Stimulated activated CD4-positive, alpha-beta T cell treated with anti-CD3 and anti-CD28 coated beads, Interleukin-1b, Interleukin-23, amount 100 ng/mL, for 24 hours (primary cell): ENCODE data around the gene RARRES1.

Source experiments
- DNase-seq, 4 experiments: peaks; one replicate each; pipeline ENCODE4 v3.0.0-alpha.2; 2020; ENCODE audit warnings: low read depth in 4 of 4, low spot score in 1 of 4

RARRES1 gene

DNA sequence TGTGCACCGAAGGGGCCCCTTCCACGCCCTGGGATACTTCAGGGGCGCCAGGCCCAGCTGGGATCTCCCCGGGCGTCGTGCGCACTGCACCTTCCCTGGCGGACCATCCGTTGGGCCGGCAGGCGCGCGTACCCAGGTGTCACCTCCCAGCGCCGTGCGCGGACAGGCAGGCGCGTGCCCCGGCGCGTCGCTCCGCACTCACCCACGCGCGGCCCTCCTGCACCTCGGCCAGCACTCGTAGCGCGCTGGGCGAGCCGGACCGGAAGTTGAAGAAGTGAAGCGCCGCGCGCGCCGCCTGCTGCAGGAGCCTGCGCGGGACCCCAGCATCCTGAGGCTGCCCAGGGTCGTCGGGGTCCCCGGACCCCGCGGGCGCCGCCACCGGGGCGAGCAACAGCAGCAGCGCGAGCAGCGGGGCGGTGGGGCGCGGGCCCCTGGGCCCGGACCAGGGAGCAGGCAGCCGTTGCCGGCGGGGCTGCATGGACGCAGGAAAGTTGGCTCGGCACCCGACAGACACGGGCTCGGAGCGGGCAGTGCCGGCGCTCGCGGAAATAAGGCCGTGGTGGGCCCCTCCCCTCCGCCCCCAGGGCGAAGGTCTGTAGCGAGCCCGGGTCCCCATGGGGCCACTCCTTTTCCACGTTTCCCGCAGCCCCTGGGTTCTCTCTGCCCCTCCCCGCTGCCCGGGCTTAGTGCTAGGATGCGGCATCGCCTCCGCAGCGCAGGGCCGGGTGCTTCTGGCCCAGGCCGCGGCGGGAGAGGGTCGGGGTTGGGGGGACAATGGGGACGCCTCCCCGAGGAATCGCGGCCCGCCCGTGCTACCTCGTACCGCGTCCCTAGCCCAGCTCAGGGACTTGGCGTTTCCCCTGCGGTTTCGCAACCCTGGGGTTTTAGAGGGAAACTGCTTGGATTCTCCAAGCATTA is at the start of gene RARRES1:
Gene RARRES1, minus strand, starts transcription at position 520 of the 918 bp plus-strand sequence. Its CDS starts 42 bp downstream, at position 478.
- DNase-seq: peak in 2 of 4 experiments; percentile 16 to 21

GRCh38 chr3:158781849-158782248 is 49.6 kb upstream of the RARRES1 start:
- DNase-seq: no peak

DNA sequence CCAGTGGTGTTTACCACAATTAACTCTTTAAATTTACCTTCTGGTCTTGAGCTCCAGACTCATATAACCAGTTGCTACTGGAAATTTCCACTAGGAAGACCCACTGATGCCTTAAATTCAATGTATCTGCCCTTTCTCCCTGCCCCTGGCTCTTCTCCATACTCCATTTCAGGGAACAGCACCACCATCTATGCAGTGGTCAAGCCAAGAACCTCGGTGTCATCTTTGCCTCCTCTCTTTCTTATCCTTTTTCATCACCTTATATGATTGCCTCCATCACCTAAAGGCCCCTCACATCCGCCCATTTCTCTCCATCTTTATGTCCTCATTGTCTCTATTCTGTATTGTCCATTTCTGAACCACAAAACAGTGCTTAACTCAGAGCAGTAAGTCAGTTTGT is 48.9 kb upstream of the RARRES1 start:
- DNase-seq: no peak

DNA sequence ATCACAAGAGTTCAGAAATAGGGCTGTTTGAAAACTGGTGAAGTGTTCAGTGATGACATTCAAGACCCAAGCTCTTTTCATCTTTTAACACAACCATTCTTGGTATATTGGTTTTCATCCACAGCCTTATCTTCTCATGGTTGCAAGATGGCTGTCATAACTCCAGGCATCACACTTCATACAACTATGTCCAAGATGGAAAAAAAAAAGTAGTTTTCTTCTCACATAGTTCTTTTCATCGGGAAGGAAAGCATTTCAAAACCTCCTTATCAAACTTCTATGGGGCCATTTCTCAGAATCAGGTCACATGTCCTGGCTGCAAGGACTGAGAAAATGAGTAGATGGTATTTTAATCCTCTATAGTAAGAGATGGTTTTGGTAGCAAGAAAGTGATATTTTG is 48.5 kb upstream of the RARRES1 start:
- no peak for DNase-seq

GRCh38 chr3:158777161-158777873 is 45.1 kb upstream of the RARRES1 start:
- DNase-seq: no peak

DNA sequence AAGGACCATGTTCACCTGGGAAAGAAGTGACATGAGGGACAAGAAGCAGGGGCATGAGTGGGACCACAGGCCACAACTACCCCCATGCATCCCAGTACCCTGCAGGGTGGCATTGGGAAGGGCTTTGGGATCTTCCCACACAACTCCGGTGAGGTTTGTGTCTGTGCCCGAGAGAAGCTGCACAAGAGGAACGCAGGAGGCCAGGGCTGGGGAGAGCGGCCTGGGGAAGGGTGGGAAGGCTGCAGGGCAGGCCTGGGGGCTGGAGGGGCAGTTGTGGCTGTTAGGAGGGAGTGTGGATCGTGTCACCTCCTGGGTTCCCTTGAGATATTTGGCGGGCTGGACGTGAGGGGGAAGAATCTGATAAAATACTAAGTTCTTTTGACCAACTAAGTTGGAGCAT is 44.3 kb upstream of the RARRES1 start:
- DNase-seq: no peak

GRCh38 chr3:158775426-158776410 is 43.5 kb upstream of the RARRES1 start:
- DNase-seq: no peak

GRCh38 chr3:158774965-158775364 is 42.7 kb upstream of the RARRES1 start:
- no peak for DNase-seq

DNA sequence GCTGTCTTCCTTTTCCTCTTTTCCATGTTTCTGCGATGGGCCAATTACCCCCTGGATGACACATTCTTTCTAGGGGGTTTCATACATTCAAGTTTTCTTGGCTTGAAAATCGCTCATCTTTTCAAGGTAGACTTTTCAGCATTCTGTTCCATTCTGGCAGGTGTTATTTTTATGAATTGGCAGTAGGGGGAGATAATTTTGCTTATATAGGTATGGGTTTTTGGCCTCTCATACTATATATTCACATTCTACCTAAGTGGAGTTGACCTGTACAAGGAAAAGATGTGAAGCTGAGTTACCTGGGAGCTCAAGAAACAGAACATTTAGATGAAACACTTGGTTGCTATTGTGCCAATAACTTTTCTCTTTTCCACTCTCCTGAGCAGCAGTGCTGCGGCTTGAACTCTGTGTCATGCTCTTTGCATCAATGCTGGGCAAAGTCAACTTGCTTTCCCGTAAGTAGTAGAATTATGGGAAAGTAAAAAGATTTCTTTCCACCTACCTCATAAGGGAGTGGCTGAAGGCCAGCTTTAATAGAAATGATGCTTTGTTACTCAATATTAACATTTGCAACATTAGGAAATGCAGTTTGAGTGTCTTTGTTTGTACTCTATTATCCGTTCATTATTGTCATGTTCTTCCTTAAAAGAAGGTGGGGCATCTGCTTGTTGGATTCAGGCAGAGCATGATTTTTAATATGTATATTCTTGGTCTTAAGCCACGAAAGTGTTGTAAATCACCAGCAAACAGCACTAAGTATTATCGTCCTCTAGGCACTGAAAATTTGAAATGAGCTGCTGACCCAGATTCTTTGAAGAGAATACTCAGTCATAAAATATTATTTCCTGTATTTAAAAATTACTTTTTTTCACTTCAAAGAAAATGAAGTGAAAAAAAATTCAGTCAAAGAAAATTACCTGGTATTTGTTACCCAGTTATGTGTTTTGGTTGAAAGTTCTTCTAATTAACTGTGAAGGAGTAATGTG is 41.9 kb upstream of the RARRES1 start:
- no peak for DNase-seq

DNA sequence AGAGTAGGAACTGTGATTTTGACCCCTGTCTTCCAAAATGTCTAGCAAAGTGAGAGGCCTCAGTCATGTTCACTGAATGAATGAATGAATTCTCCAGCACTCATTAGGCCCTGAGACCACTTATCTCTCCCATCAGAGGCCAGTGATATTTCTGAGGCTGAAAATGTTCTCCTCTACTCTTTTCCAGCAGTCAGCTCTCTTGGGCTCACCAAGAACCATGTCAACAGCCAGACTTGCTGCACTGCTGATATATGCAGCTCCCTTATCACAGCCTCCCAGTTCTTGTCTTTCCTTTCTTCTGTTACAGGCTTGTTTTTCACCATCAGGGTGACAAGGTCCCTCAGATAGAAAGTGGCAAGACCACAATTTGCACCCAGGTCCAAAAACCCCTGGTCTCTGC is 40.9 kb upstream of the RARRES1 start:
- DNase-seq: no peak

DNA sequence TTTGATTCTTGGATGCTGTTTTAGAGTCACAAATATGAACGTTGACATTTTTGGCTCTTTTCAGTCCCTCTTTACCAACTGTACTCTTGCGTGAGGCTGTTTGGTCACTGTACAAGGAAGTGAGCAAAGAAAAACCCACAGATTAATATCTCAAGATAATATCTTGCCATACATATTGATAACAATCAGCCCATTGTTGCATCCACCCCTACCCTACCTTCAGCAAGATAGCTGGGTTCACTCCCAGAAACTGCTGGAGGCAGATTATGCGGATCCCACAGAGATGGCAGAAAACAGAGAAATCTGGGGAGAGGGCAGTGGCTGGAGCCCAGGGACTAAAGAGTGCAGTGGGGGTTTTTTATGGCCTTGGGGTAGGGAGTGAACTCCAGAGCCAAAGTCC is 39.7 kb upstream of the RARRES1 start:
- no peak for DNase-seq

GRCh38 chr3:158771577-158771976 is 39.3 kb upstream of the RARRES1 start:
- no peak for DNase-seq

DNA sequence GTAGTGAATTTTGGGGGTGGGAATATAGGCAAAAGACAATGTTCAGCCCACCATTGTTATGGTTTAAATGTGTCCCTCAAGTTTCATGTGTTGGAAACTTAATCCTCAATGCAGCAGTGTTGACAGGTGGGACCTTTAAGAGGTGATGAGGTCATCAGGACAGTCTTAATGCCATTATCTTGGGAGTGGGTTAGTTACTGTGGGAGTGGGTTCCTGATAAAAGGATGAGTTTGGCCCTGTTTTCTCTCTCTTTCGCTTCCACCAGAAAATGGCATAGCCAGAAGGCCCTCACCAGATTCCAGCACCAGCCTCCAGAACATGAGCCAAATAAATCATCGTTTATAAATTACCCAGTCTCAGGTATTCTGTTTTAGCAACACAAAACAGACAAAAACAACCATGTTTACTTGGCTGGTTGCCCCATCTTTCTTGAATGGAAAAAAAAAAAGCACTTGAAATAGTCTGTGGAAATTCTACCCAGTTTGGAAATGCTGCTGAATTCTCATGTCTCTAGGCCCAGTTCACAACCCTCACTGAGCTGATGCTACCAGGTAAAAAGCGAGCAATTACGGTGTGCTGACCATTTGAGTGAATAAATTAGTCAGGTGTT is 38.6 kb upstream of the RARRES1 start:
- no peak for DNase-seq

DNA sequence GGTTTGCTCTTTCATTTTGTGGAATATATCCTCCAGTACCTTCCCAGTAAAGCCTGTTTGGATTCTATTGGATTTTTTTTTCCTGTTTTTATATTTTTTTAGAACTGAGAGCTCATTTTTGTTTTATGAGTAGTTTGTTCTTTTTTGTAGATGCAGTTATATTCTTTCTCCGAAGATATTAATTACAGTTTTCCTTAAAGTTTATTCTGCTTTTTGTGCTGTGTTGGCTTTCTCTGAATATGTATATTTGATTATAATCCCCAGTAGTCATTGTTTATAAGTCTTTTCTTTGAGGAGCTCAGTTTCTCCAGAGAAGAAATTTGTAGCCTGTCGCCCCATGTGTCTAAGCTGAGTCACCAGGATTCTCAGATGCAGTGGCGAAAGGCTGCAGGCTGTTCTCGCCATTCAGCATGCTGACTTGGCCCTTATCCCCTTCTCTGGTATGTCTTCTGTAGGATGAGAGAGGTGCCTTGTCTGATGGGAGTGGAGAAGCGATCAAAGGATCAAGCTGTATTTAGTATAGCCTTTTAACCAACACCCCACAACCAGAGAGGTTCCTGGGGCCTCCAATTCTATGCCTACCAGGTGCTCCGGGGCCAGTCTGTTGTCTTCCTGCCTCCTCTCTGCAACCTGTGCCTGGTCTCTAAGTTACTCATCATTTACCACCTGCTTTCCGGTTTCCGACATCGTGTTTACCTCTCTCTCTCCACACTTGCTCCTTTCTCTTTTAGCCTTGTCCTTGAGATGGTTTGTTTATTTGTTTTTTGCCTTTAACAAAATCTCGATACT is 37.9 kb upstream of the RARRES1 start:
- no peak for DNase-seq

DNA sequence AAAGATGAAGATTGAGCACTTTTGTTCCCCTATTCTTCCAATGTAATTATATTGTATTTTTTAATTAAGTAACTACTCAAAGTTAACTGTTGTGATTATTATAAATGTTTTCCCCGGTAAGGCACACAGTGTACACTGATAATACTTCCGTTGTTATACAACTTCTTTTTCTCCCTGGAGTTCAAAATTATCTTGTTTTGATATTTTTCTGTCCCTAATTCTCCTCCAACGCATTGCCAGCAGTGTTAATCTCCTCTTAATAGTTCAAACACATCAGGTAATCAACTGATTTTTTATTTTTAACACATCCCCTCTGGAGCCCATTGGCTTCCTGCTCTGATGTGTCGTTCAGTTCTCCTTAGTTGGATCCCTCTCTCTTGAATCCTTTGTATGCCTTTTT is 37.3 kb upstream of the RARRES1 start:
- no peak for DNase-seq

DNA sequence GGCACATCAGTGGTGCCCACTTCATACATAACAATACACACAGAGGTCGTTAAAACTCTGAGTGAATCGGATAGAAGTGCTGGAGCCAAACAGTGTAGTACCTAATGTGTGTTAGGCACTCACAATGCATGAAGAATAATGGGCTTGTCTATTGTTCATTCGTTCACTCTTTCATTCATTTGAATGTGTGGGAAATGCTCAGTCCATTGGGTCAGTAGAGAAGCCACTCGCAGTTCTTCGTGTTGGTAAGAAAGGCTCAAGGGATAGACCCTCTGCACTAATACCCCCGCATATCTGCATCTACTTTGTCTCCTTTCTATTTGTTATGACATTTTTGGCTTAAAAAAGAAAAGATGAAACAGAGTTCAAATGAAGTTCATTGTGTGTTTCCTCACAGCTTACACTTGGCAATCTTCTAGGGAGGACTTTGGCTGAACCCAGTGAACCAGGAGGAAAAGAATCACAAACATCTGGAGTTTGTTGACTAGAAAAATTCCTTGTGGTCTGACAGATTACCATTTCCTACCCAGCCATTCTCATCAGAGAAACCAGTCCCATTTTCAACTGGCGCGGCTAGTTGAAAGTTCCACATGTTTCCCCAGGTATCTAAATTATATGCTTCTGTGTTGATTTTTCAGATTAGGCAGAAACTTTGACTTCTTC is 36.8 kb upstream of the RARRES1 start:
- no peak for DNase-seq

DNA sequence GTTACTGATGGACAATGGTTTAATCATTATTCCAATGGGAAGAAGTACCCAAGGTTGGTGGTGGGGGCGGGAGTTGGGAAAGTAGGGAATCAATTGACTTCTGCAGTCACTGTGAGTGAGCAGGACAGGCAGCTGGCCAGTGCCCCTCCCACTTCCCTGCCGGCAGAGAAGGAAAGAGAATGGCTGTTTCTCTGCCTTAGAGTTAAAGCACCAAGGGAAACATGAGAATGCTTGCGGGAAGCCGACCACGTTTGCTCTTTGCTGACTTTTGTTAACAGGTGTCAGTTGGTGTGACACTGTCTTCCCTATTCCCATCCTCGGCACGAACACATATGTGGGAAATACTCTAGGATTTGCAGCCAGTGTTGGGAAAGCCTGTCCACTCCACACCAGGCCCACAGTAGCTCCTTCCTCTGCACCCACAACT is 36.1 kb upstream of the RARRES1 start:
- DNase-seq: no peak

DNA sequence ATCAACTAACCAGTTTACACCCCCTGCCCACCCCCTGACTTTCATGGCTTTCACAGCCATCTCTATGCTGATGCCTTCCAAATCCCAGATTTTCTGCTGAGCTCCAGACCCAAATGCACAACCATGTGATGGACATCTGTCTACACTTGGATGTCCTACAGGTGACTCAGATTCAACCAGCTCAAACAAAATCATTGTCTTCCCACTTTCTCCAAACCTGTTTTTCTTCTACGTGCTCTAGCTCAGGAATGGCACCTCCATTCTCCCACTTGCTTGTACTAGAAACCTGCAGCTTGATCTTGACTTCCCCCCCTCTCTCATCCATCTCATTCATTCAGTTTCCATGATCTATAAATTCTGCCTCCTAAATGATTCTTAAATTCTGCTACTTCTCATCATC is 34.1 kb upstream of the RARRES1 start:
- DNase-seq: no peak
